ENCODE results near the gene NAV1. TPM values are rescaled to one million over a fixed set of nuclear protein-coding genes. Genes with fewer than 3 reads are reported as not detected.
A peak's percentile ranks its signal among the peaks of the same experiment; 100 is the strongest.

NAV1 gene
- total RNA-seq, 2 donors from 2014 or later = 13.1 to 29.1 TPM

DNA sequence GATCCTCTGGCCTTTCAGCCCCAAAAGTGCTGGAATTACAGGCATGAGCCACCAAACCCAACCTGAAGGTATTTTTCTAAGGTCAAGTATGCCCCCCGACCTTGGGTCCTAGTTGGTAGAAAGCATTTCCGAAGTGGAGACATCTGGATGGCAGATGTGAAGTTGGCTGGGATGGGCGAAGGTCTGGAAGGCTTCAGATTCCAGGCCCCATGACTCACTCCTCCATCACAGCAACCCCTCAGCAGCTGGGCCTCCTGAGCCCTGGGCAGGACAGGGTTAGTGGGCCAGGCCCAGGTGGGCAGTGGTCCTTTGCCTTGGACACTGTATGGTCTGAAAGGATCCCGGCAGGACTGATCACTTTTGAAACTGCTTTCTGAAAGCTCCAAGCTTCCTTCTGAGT lies 23.3 kb downstream of the NAV1 start:
- Histone ChIP-seq H3K4me1 (replicated peaks) (peaks cover 2% of the 10 kb centered on the region), H3K36me3 (no peaks in the 10 kb centered on the region), H3K27me3 (replicated peaks; ENCODE audit: insufficient read depth) (no peaks in the 10 kb centered on the region), H3K4me3 (no peak overlapping the region), H3K27ac (no peak overlapping the region), H3K9me3 (no peaks in the 10 kb centered on the region)
- DNase-seq (ENCODE audit: low spot score) = no peak
- no peak for TF ChIP-seq POLR2AphosphoS5 (IDR thresholded peaks at IDR 0.05)
- no peak for TF ChIP-seq CTCF (IDR thresholded peaks at IDR 0.05)
- TF ChIP-seq POLR2A (IDR thresholded peaks at IDR 0.05) = no peak
- 79% methylated on average over 4 of the region's 4 CpGs for WGBS
- intact Hi-C loops (cut with DNase I) = loop anchor here (5.0 kb wide), 1 partner anchor 230 kb away; no protein-coding TSS in a partner anchor

DNA sequence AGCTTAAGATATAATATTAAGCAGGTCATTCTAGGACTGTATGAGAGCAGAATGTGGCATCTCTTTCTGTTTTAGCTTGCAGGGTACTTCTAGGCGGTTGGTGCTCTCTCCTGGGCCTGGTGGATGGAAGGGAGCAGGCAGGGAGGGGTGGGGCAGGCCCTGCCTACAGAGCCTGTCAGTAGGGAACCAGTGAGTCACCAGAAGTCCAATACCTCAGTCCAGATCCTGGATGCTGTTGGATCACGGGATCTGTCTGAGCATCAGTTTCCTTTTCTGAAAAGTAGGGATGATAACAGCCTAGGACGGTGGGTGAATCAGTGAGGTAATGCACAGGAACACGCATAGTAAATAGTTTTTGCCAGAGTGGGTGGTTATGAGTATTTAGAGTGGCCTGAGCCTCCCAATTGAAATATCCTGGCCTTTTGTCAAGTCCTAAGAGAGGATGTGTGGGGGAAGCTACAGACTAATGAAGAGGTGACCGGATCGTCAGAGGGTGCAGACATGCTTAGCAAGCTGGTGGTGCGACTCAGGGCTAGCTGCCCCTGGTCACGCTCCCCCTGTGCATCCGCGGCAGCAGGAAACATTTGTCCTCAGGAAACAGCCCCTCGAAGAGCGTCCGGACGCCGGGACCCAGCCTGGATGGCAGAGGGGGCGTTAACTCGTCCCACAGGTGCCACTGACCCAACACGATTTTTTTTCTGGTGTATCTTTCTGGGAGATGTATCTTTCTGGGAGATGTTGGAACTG lies 23.9 kb downstream of the NAV1 start:
- Histone ChIP-seq H3K27me3 (replicated peaks; ENCODE audit: insufficient read depth) (no peaks in the 10 kb centered on the region), H3K4me3 (no peak overlapping the region), H3K27ac (no peak overlapping the region), H3K4me1 (replicated peaks) (peaks cover 2% of the 10 kb centered on the region), H3K9me3 (no peaks in the 10 kb centered on the region), H3K36me3 (no peaks in the 10 kb centered on the region)
- no peak for DNase-seq (ENCODE audit: low spot score)
- 81% methylated on average over 18 of the region's 18 CpGs for WGBS
- intact Hi-C loops (cut with DNase I) = loop anchor here (5.0 kb wide), 1 partner anchor 229 kb away; no protein-coding TSS in a partner anchor
- no peak for TF ChIP-seq POLR2A (IDR thresholded peaks at IDR 0.05)
- no peak for TF ChIP-seq POLR2AphosphoS5 (IDR thresholded peaks at IDR 0.05)
- no peak for TF ChIP-seq CTCF (IDR thresholded peaks at IDR 0.05)

DNA sequence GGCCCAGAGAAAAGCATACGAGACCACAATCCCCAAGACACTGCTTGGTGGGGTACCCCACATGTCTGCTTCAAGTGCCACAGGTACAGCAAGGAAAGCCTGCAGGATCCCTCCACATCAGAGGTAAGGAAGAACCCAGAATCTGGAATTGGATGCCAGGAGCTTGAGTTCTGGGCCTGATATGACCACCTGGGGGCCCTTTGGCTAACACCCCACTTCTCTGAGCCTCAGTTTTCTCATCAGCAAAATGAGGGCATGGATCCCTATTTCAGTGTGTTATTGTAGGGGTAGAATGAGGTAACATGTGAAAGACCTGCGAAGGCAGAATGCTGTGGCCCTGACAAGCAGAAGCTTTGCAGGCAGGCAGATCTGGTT lies 24.5 kb downstream of the NAV1 start:
- intact Hi-C loops (cut with DNase I) = loop anchor here (5.0 kb wide), 1 partner anchor 229 kb away; no protein-coding TSS in a partner anchor
- 65% methylated on average over 2 of the region's 2 CpGs for WGBS

DNA sequence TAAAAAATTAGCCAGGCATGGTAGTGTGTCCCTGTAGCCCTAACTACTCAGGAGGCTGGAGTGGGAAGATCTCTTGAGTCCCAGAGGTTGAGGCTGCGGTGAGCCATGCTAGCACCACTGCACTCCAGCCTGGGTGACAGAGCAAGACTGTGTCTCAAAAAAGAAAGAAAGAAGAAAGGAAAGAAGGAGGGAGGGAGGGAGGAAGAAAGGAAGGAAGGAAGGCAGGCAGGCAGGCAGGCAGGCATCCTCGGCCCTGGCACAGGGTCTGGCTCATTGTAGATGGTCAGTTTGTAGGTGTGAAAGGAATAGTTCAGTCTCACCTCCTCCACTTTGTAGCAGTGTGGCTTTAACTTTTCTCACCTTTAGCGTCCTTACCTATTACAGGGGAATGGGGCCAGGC lies 25.0 kb downstream of the NAV1 start:
- H3K4me3 ChIP-seq = no peak overlapping the region
- H3K27ac ChIP-seq = no peak overlapping the region
- 88% methylated on average over 3 of the region's 3 CpGs for WGBS
- no peaks in the 10 kb centered on the region for H3K36me3 ChIP-seq
- intact Hi-C loops (cut with DNase I) = loop anchor here (5.0 kb wide), 1 partner anchor 228 kb away; no protein-coding TSS in a partner anchor
- no peak for DNase-seq (ENCODE audit: low spot score)
- no peaks in the 10 kb centered on the region for H3K9me3 ChIP-seq
- peaks cover 2% of the 10 kb centered on the region for H3K4me1 ChIP-seq (replicated peaks)
- TF ChIP-seq POLR2AphosphoS5 (IDR thresholded peaks at IDR 0.05) = no peak
- H3K27me3 ChIP-seq (replicated peaks; ENCODE audit: insufficient read depth) = no peaks in the 10 kb centered on the region

More for the DNA sequence above, 24.5 kb downstream of the NAV1 start:
- no peak for DNase-seq (ENCODE audit: low spot score)
- H3K27ac ChIP-seq = no peak overlapping the region
- no peaks in the 10 kb centered on the region for H3K27me3 ChIP-seq (replicated peaks; ENCODE audit: insufficient read depth)
- TF ChIP-seq CTCF (IDR thresholded peaks at IDR 0.05) (no peak), POLR2AphosphoS5 (IDR thresholded peaks at IDR 0.05) (no peak), POLR2A (IDR thresholded peaks at IDR 0.05) (no peak)
- no peaks in the 10 kb centered on the region for H3K36me3 ChIP-seq
- H3K4me1 ChIP-seq (replicated peaks) = peaks cover 2% of the 10 kb centered on the region
- no peak overlapping the region for H3K4me3 ChIP-seq
- no peaks in the 10 kb centered on the region for H3K9me3 ChIP-seq

DNA sequence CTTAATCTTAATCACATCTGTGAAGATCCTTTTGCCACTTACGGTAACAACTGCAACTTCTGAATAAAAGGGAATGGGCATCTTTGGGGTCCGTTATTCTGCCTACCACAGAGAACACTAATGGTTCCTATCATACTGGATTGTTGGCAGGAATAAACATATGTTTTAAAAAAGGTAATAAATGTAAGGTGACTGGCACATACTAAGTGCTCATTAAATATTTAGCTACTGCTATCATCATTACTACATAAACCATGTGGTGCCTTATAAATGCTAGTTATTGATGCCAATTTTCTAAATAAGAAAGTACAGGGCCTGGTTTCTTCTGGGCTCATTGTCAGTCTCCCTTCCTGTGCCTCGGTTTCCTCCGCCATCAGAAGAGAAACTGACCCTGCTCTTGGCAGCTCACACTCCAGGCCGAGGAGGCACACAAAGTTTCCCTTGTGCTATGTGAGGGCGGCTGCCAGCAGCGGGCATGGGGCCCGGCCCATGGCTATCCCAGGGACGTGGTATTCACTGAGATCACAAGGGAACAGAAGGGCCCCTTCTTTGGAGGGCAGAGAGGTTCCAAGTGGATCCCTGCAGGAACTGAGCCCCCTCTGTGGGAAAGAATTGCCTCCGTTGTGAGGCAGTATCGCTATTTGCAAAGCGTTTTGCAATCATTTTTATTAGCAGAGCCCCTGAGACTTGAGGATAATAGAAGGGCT lies 26.2 kb downstream of the NAV1 start:
- Histone ChIP-seq H3K9me3 (no peaks in the 10 kb centered on the region), H3K4me1 (replicated peaks) (peaks cover 2% of the 10 kb centered on the region), H3K4me3 (no peak overlapping the region), H3K27ac (no peak overlapping the region), H3K27me3 (replicated peaks; ENCODE audit: insufficient read depth) (no peaks in the 10 kb centered on the region), H3K36me3 (no peaks in the 10 kb centered on the region)
- intact Hi-C loops (cut with DNase I) = no loop called here
- TF ChIP-seq CTCF (IDR thresholded peaks at IDR 0.05) (no peak), POLR2AphosphoS5 (IDR thresholded peaks at IDR 0.05) (peak; percentile 12), POLR2A (IDR thresholded peaks at IDR 0.05) (no peak)
- DNase-seq (ENCODE audit: low spot score) = no peak
- WGBS = 53% methylated on average over 12 of the region's 12 CpGs
